ENCODE data around the gene CCDC183.
"Not testable (repeated sequence)": the region's sequence is repeated elsewhere in the genome, so short reads cannot be mapped to it uniquely, and the experiment has no call there.

CCDC183 gene

GRCh38 chr9:136839229-136840139 is 43.3 kb downstream of the CCDC183 start:
- no peak for DNase-seq (ENCODE audit: low read depth)

- no peak for DNase-seq (ENCODE audit: low read depth)
Measured at GRCh38 chr9:136840140-136840876, 44.2 kb downstream of the CCDC183 start.

- no peak for DNase-seq (ENCODE audit: low read depth)
Measured at GRCh38 chr9:136840877-136841645, 44.9 kb downstream of the CCDC183 start.

- DNase-seq (ENCODE audit: low read depth): not testable (repeated sequence)
Measured at GRCh38 chr9:136841646-136842379, 45.7 kb downstream of the CCDC183 start.

GRCh38 chr9:136842380-136842948 is 46.3 kb downstream of the CCDC183 start, which contains the start of gene AJM1:
TSS of gene AJM1 (plus strand) at chr9:136842478. CDS start at chr9:136844415, 1,937 bp downstream.
- DNase-seq (ENCODE audit: low read depth): peak; percentile 36

- DNase-seq (ENCODE audit: low read depth): not testable (repeated sequence)
Measured at GRCh38 chr9:136843159-136843800, 47.1 kb downstream of the CCDC183 start.

- DNase-seq (ENCODE audit: low read depth): not testable (repeated sequence)
Measured at GRCh38 chr9:136843801-136844740, 47.9 kb downstream of the CCDC183 start.

- no peak for DNase-seq (ENCODE audit: low read depth)
Measured at GRCh38 chr9:136844761-136845464, 48.8 kb downstream of the CCDC183 start.

GRCh38 chr9:136845465-136846260 is 49.5 kb downstream of the CCDC183 start:
- no peak for DNase-seq (ENCODE audit: low read depth)

- no peak for DNase-seq (ENCODE audit: low read depth)
Measured at GRCh38 chr9:136846376-136847087, 50.4 kb downstream of the CCDC183 start.

- DNase-seq (ENCODE audit: low read depth): no peak
Measured at GRCh38 chr9:136847088-136847825, 51.1 kb downstream of the CCDC183 start.

- peak; percentile 60 for DNase-seq (ENCODE audit: low read depth)
Measured at GRCh38 chr9:136847826-136848392, 51.8 kb downstream of the CCDC183 start.

- no peak for DNase-seq (ENCODE audit: low read depth)
Measured at GRCh38 chr9:136848393-136849037, 52.4 kb downstream of the CCDC183 start.

GRCh38 chr9:136849038-136849959 is 53.2 kb downstream of the CCDC183 start, which contains the start of gene PHPT1:
TSS of gene PHPT1 (plus strand) at chr9:136849409. CDS start at chr9:136849431, 22 bp downstream.
- peak; percentile 97 for DNase-seq (ENCODE audit: low read depth)
